Activated B cell treated with CpG ODN at 0.5 μM for 24 hours (primary cell): Measurements from ENCODE around the gene CKAP4. TPM values are rescaled to one million over a fixed set of nuclear protein-coding genes. Genes with fewer than 3 reads are reported as not detected.

Experiments
- ATAC-seq: fragments of 200-7000 bp; cut with Tn5 transposase; one replicate; pipeline ENCODE4 v1.10.0; 2021; ENCODE audit warnings: low read depth, mild to moderate bottlenecking, moderate library complexity
- CTCF ChIA-PET: fragments of 350-600 bp; sonication (Branson Sonifier 250); formaldehyde crosslinking; loops from one replicate; lab custom pipeline; 2021; ENCODE audit warnings: antibody characterized with exemption; lab: Charles Lee
- POLR2A ChIA-PET: fragments of 350-600 bp; sonication (Branson Sonifier 250); formaldehyde crosslinking; loops from one replicate; lab custom pipeline; 2021; ENCODE audit warnings: antibody characterized with exemption; lab: Charles Lee
- DNase-seq: peaks from one replicate; pipeline ENCODE4 v3.0.0; 2022
- H3K27ac Mint-ChIP-seq: one replicate; pipeline ENCODE4 v1.8.0; 2020; ENCODE audit warnings: mixed read lengths
- H3K27me3 Mint-ChIP-seq: one replicate; pipeline ENCODE4 v1.8.0; 2021; ENCODE audit warnings: mixed read lengths
- H3K36me3 Mint-ChIP-seq: one replicate; pipeline ENCODE4 v1.8.0; 2021; ENCODE audit warnings: low read depth, mixed read lengths
- H3K4me1 Mint-ChIP-seq: one replicate; pipeline ENCODE4 v1.8.0; 2021; ENCODE audit warnings: mixed read lengths
- H3K4me3 Mint-ChIP-seq: one replicate; pipeline ENCODE4 v1.8.0; 2020; ENCODE audit warnings: mild to moderate bottlenecking, mixed read lengths
- H3K9me3 Mint-ChIP-seq: one replicate; pipeline ENCODE4 v1.8.0; 2020; ENCODE audit warnings: mixed read lengths
- intact Hi-C: fragments of 100-400 bp; cut with micrococcal nuclease; formaldehyde crosslinking; loops from one replicate; pipeline ENCODE4 v1.15.1; 2024
- total RNA-seq: library from RNA; stranded (reverse); gene quantifications from 2 replicates; pipeline ENCODE4 v1.2.3, GENCODE V29; 2022
- TF ChIP-seq, protein P1 (sequence below): fragments of 200-600 bp; IDR thresholded peaks from one replicate; pipeline ENCODE4 v1.8.0; 2022; ENCODE audit warnings: antibody characterized with exemption, mild to moderate bottlenecking

CKAP4 gene
- total RNA-seq, 1 donor from 2014 or later = 15.9 TPM

DNA sequence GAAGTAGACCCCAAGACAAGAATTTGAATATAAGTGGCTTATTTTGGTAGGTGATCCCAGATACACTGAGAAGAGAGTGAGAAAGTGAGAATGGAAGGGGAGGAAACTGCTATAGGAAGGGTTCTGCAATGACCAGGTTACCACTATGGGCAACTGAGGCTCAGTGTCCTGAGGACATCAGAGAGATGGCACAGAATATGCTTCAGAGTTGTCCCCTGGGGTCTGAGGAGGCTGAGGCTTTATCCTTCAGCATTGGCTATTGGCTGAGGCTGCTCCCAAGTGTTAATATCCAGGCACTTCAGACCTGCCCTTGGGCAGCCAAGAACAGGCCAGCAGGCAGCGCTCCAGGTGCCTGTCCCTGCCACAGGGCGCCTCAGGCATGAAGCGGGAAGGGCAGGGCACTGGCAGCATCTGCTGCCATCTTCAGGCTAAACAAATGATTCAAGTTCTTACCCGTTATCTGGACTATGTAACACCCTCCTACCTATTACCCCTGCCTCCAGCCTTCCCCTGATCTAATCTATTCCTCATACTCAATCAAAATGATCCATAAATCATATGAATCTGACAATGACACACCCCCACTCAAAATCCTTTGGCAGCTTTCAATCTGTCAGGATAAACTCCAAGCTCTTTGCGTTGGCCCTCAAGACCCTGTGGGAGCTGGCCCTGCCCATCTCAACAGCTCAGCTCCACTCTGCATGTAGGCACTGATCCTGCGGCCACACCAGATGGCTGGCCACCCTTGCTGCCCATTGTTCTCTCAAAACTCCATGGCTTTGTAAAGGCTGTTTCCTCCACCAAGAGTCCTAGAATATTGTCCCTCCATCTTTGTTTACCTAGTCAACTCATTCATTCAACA, 42.4 kb downstream of the CKAP4 start:
- intact Hi-C loops = no loop called here
- ATAC-seq = no peak
- peaks cover 6% of the 10 kb centered on the region for H3K9me3 Mint-ChIP-seq
- no peaks in the 10 kb centered on the region for H3K4me1 Mint-ChIP-seq
- no peak overlapping the region for H3K4me3 Mint-ChIP-seq
- no peak for DNase-seq
- H3K36me3 Mint-ChIP-seq = no peaks in the 10 kb centered on the region
- ChIA-PET CTCF (no interaction called here), POLR2A (no interaction called here)
- TF ChIP-seq, protein P1, sequence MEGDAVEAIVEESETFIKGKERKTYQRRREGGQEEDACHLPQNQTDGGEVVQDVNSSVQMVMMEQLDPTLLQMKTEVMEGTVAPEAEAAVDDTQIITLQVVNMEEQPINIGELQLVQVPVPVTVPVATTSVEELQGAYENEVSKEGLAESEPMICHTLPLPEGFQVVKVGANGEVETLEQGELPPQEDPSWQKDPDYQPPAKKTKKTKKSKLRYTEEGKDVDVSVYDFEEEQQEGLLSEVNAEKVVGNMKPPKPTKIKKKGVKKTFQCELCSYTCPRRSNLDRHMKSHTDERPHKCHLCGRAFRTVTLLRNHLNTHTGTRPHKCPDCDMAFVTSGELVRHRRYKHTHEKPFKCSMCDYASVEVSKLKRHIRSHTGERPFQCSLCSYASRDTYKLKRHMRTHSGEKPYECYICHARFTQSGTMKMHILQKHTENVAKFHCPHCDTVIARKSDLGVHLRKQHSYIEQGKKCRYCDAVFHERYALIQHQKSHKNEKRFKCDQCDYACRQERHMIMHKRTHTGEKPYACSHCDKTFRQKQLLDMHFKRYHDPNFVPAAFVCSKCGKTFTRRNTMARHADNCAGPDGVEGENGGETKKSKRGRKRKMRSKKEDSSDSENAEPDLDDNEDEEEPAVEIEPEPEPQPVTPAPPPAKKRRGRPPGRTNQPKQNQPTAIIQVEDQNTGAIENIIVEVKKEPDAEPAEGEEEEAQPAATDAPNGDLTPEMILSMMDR = no peak
- no peak overlapping the region for H3K27ac Mint-ChIP-seq
- H3K27me3 Mint-ChIP-seq = peaks cover 4% of the 10 kb centered on the region

- H3K9me3 Mint-ChIP-seq = peaks cover 6% of the 10 kb centered on the region
- CTCF ChIA-PET = no interaction called here
- TF ChIP-seq, protein P1 = no peak
- H3K27ac Mint-ChIP-seq = no peak overlapping the region
- H3K4me1 Mint-ChIP-seq = no peaks in the 10 kb centered on the region
- ATAC-seq = no peak
- intact Hi-C loops = no loop called here
- no peaks in the 10 kb centered on the region for H3K36me3 Mint-ChIP-seq
- DNase-seq = no peak
- POLR2A ChIA-PET = no interaction called here
- peaks cover 3% of the 10 kb centered on the region for H3K27me3 Mint-ChIP-seq
- H3K4me3 Mint-ChIP-seq = no peak overlapping the region
Measured at GRCh38 chr12:106204312-106204711, 43.5 kb downstream of the CKAP4 start.

GRCh38 chr12:106197906-106198623, 49.8 kb downstream of the CKAP4 start:
- no peaks in the 10 kb centered on the region for H3K9me3 Mint-ChIP-seq
- no peak overlapping the region for H3K4me3 Mint-ChIP-seq
- DNase-seq = no peak
- intact Hi-C loops = no loop called here
- ChIA-PET POLR2A (no interaction called here), CTCF (no interaction called here)
- no peaks in the 10 kb centered on the region for H3K36me3 Mint-ChIP-seq
- H3K4me1 Mint-ChIP-seq = no peaks in the 10 kb centered on the region
- ATAC-seq = no peak
- H3K27ac Mint-ChIP-seq = no peak overlapping the region
- H3K27me3 Mint-ChIP-seq = peaks cover 11% of the 10 kb centered on the region
- TF ChIP-seq, protein P1 = no peak

GRCh38 chr12:106195621-106196027, 52.2 kb downstream of the CKAP4 start:
- H3K27me3 Mint-ChIP-seq = peaks cover 11% of the 10 kb centered on the region
- no peaks in the 10 kb centered on the region for H3K36me3 Mint-ChIP-seq
- intact Hi-C loops = no loop called here
- no peak overlapping the region for H3K27ac Mint-ChIP-seq
- H3K4me3 Mint-ChIP-seq = no peak overlapping the region
- H3K9me3 Mint-ChIP-seq = no peaks in the 10 kb centered on the region
- DNase-seq = no peak
- H3K4me1 Mint-ChIP-seq = no peaks in the 10 kb centered on the region
- TF ChIP-seq, protein P1 = no peak
- no peak for ATAC-seq
- ChIA-PET CTCF (no interaction called here), POLR2A (no interaction called here)

DNA sequence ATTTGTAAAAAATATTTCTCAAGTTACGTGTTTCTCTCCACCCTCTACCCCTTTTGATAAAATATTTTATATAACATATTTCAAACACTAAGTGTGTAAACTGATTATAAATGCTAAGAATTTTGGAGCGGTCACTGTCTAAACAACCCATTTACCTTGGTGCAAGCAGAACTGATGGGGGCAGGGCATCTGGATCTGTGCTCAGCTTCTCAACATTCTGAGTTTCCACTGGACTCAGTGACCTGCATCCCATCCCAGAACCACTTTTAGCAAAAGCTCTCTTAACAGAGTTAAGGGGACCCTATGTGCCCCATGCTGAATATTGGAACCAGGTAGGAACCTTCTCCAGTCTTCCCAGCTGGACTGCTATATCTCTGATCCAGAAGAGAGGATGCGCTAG, 53.5 kb downstream of the CKAP4 start:
- POLR2A ChIA-PET = no interaction called here
- H3K27ac Mint-ChIP-seq = no peak overlapping the region
- no peaks in the 10 kb centered on the region for H3K4me1 Mint-ChIP-seq
- intact Hi-C loops = no loop called here
- no peaks in the 10 kb centered on the region for H3K36me3 Mint-ChIP-seq
- DNase-seq (no peak), ATAC-seq (no peak)
- no peak overlapping the region for H3K4me3 Mint-ChIP-seq
- CTCF ChIA-PET = no interaction called here
- H3K9me3 Mint-ChIP-seq = no peaks in the 10 kb centered on the region
- H3K27me3 Mint-ChIP-seq = peaks cover 11% of the 10 kb centered on the region
- TF ChIP-seq, protein P1 = no peak
